Stomach (tissue), 9 donors: ENCODE data around the gene ESYT2. TPM values are rescaled to one million over a fixed set of nuclear protein-coding genes. Genes with fewer than 3 reads are reported as not detected.

ENCODE experiments used
- DNase-seq, 2 donors: peaks; one replicate each; pipeline versions ENCODE4 v3.0.0 to v3.0.0-alpha.2; 2013 to 2019
- H3K27ac ChIP-seq, 5 donors: fragments of 200-600 bp in 4 of 5; sonication (generic) in 4 of 5; one replicate each; pipeline ENCODE4 v1.5.1; 2013 to 2019; ENCODE audit warnings: mild to moderate bottlenecking in 1 of 5, moderate library complexity in 1 of 5
- H3K27me3 ChIP-seq, 3 donors: fragments of 200-600 bp; sonication (generic); one replicate each; pipeline ENCODE4 v1.5.1; 2017 to 2019; ENCODE audit warnings: mixed run types in 1 of 3
- H3K36me3 ChIP-seq, 4 donors: fragments of 200-600 bp; sonication (generic); 1 replicate in 3 of 4; 2 replicates in 1 of 4; pipeline ENCODE4 v1.5.1; 2016 to 2019
- H3K4me1 ChIP-seq, 4 donors: fragments of 200-600 bp; sonication (generic); one replicate each; pipeline ENCODE4 v1.5.1; 2016 to 2019
- H3K4me3 ChIP-seq, 4 donors: fragments of 200-600 bp; sonication (generic) in 3 of 4; one replicate each; pipeline ENCODE4 v1.5.1; 2016 to 2019; ENCODE audit warnings: mild to moderate bottlenecking in 1 of 4
- H3K9me3 ChIP-seq, 4 donors: fragments of 200-600 bp; sonication (generic); one replicate each; pipeline ENCODE4 v1.5.1; 2016 to 2019
- EP300 ChIP-seq: sonication (generic); formaldehyde crosslinking; IDR thresholded peaks from one replicate; pipeline ENCODE4 v1.6.1; 2017; ENCODE audit warnings: antibody characterized with exemption
- POLR2A ChIP-seq, 4 donors: fragments of 450-650 bp; IDR thresholded peaks; one replicate each; pipeline ENCODE4 v1.6.1; 2016; ENCODE audit warnings: antibody characterized with exemption in 4 of 4, control low read depth in 2 of 4, mild to moderate bottlenecking in 1 of 4, moderate library complexity in 1 of 4
- POLR2AphosphoS5 ChIP-seq, 3 donors: sonication (generic); formaldehyde crosslinking; IDR thresholded peaks; one replicate each; pipeline ENCODE4 v1.6.1; 2016; ENCODE audit warnings: antibody characterized with exemption in 3 of 3
- WGBS, 5 donors: extraction: QIAGEN DNeasy Blood & Tissue Kit in 3 of 5; methylation state at CpG; one replicate each; pipeline versions ENCODE4 v1.1.5 to v1.1.7; 2013 to 2018; 5-methylcytosine and 5-hydroxymethylcytosine counted together
- intact Hi-C: fragments of 100-400 bp; cut with DNase I; formaldehyde crosslinking; loops from one replicate; pipeline ENCODE4 v1.15.1; 2023; ENCODE audit warnings: low total_unique reads
- polyA plus RNA-seq, 3 donors: library from polyadenylated mRNA; stranded (reverse); fragments of 200-250 nt; gene quantifications; one replicate each; pipeline ENCODE4 v1.2.3, GENCODE V29; 2013
- total RNA-seq, 5 donors: library from RNA; depleted of rRNA; stranded (reverse); fragments of >200 nt; gene quantifications; one replicate each; pipeline versions ENCODE4 v1.1.0 to v1.2.3, GENCODE V29; 2014 to 2016
- TF ChIP-seq, protein P1 (sequence below), 7 experiments: fragments of 450-650 bp in 4 of 7; fragments of 200-600 bp in 3 of 7; sonication (generic) in 3 of 7; IDR thresholded peaks; one replicate each; pipeline ENCODE4 v1.5.1; 2016 to 2019; ENCODE audit warnings: antibody characterized with exemption in 7 of 7, control low read depth in 2 of 7, mild to moderate bottlenecking in 1 of 7
- donor health status: healthy with polysubstance abuse.
- donor health status: Bipolar disorder and iron deficiency.
- donor health status: healthy.

The ESYT2 gene
- total and polyA plus RNA-seq, 8 donors = 7.6 to 137 (median 36.9) TPM

DNA sequence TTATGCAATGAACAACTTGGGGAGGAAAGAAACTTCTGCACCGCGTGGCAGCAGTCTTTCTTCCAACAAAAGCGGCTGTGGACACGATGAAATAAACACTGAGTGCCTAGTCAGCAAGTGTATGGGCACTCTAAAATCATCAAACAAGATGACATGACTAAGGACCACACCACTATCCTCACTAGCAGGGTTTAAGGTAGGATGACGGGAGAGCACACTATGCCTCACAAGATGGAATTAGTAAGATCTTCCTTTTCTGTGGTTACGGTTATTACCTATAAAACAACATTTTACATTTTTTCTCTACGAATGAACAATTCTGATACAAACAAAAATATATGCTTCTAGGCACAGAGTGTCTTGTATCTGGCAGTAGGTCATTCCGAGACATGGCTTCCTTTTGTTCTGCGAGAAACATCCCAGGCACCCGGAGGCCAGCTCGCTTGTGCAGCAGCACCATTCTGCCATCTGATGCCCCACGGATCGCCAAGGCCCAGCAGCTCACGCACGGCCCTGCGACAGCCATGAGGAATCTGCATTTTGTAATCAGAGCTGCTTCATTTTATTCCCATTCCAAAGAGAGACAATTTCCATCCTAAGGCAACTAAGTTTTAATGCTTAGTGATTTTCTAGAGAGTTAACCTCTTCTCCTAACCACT, 70.6 kb downstream of the ESYT2 start:
- Histone ChIP-seq H3K9me3 (no peaks in the 10 kb centered on the region), H3K27ac (no peak overlapping the region), H3K36me3 (peaks cover 30 to 94% (median 93%) of the 10 kb centered on the region in 4 donors), H3K27me3 (no peaks in the 10 kb centered on the region), H3K4me3 (no peak overlapping the region), H3K4me1 (no peaks in the 10 kb centered on the region)
- WGBS, 5 donors = 92 to 96% (median 95%) methylated on average over 16 of the region's 16 CpGs
- TF ChIP-seq, protein P1, sequence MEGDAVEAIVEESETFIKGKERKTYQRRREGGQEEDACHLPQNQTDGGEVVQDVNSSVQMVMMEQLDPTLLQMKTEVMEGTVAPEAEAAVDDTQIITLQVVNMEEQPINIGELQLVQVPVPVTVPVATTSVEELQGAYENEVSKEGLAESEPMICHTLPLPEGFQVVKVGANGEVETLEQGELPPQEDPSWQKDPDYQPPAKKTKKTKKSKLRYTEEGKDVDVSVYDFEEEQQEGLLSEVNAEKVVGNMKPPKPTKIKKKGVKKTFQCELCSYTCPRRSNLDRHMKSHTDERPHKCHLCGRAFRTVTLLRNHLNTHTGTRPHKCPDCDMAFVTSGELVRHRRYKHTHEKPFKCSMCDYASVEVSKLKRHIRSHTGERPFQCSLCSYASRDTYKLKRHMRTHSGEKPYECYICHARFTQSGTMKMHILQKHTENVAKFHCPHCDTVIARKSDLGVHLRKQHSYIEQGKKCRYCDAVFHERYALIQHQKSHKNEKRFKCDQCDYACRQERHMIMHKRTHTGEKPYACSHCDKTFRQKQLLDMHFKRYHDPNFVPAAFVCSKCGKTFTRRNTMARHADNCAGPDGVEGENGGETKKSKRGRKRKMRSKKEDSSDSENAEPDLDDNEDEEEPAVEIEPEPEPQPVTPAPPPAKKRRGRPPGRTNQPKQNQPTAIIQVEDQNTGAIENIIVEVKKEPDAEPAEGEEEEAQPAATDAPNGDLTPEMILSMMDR (IDR thresholded peaks at IDR 0.05) = no peak
- no peak for TF ChIP-seq POLR2A (IDR thresholded peaks at IDR 0.05)
- TF ChIP-seq EP300 = no peak
- no peak for TF ChIP-seq POLR2AphosphoS5 (IDR thresholded peaks at IDR 0.05)
- intact Hi-C loops = no loop called here
- no peak for DNase-seq

DNA sequence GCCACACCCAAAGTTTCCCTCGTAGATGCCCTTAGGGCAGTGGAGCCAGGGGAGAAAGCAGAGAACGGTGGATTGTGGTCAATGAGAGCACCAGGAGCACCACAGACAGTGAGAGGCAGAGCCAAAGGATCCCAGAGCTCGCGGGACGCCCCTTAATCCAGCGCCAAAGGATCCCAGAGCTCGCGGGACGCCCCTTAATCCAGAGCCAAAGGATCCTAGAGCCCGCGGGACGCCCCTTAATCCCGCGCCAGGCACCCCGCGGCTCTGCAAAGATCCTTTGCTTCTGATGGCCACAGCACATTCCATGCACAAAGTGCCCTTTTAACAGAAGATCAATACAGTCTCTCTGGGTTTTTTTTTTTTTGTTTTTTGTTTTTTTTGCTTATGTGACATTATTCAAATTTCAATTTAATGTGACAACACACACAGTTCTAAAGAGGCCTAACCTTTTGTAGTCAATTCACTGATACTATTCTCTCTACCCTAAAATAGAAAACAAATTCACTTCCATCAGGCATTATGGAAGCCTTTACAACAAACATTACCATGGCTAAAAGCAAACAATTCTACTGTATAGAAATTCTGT, 71.8 kb downstream of the ESYT2 start:
- TF ChIP-seq, protein P1 (IDR thresholded peaks at IDR 0.05) = no peak
- no peak for TF ChIP-seq POLR2AphosphoS5 (IDR thresholded peaks at IDR 0.05)
- no peak for TF ChIP-seq POLR2A (IDR thresholded peaks at IDR 0.05)
- no peak for TF ChIP-seq EP300
- no peak for DNase-seq
- WGBS, 5 donors = 90 to 99% (median 96%) methylated on average over 16 of the region's 16 CpGs
- Histone ChIP-seq H3K4me3 (no peak overlapping the region), H3K36me3 (peaks cover 30 to 95% (median 95%) of the 10 kb centered on the region in 4 donors), H3K4me1 (no peaks in the 10 kb centered on the region), H3K27ac (no peak overlapping the region), H3K9me3 (no peaks in the 10 kb centered on the region), H3K27me3 (no peaks in the 10 kb centered on the region)
- intact Hi-C loops = no loop called here

DNA sequence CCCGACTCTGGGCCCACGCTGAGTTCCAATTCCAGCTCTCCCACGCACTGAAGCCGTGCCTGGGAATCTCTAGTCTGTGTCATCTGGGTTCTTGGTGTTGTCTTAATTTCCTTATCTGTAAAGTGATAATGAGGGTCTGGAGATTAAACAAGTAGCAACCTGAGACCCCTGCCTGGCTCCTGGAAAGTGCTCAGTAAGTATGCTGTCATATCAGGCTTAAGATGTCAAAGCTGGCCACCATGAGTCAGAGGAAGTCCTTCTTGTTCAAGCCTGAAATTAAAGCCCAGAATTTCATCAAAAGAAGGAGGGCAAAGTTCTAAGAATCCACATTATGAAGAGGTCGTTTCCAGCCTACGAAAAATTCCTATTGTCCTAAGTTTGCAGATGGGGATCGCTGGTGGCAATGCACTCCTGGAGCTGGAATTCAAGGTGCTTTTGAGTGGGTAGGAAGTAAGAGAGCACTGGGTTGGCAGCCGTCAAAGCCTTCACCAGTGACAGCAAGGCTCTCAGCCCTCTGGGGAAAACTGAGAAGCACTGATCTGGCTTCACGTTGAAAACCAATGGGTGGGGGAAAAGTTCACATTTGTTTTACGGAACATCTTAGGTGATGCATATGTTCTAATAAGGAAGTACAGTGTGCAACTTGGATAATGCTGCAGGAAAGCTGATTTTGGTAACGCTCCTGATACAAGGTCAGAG, 74.4 kb downstream of the ESYT2 start:
- intact Hi-C loops = no loop called here
- H3K36me3 ChIP-seq = peaks cover 21 to 89% (median 76%) of the 10 kb centered on the region in 4 donors
- no peaks in the 10 kb centered on the region for H3K27me3 ChIP-seq
- no peak for DNase-seq
- H3K4me3 ChIP-seq = no peak overlapping the region
- WGBS, 5 donors = 81 to 91% (median 89%) methylated on average over 11 of the region's 11 CpGs
- no peak for TF ChIP-seq POLR2A (IDR thresholded peaks at IDR 0.05)
- no peak for TF ChIP-seq POLR2AphosphoS5 (IDR thresholded peaks at IDR 0.05)
- TF ChIP-seq, protein P1 (IDR thresholded peaks at IDR 0.05) = no peak
- TF ChIP-seq EP300 = no peak
- no peak overlapping the region for H3K27ac ChIP-seq
- no peaks in the 10 kb centered on the region for H3K9me3 ChIP-seq
- no peaks in the 10 kb centered on the region for H3K4me1 ChIP-seq

DNA sequence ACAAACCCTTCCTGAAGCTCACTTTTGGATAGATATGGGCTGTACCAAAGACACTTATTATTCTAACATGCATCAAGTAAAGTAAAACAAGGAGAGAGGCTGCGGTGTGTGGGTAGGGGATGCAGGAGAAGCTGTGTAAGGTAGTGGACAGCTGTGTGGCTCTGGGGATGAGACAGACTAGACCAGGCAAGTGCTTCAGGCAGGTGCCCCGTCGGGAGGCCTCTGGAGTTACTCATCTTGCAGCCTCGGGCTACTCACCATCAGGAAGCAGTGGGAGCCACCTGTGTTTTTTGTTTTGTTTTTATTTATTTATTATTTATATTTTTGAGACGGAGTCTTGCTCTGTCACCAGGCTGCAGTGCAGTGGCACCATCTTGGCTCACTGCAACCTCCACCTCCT, 75.4 kb downstream of the ESYT2 start:
- Histone ChIP-seq H3K9me3 (no peaks in the 10 kb centered on the region), H3K36me3 (peaks cover 11 to 89% (median 74%) of the 10 kb centered on the region in 4 donors), H3K4me1 (no peaks in the 10 kb centered on the region), H3K27ac (no peak overlapping the region), H3K4me3 (no peak overlapping the region), H3K27me3 (no peaks in the 10 kb centered on the region)
- no peak for DNase-seq
- intact Hi-C loops = no loop called here
- WGBS, 5 donors = 89 to 97% (median 96%) methylated on average over 5 of the region's 5 CpGs
- TF ChIP-seq POLR2AphosphoS5 (IDR thresholded peaks at IDR 0.05) = no peak
- no peak for TF ChIP-seq EP300
- TF ChIP-seq, protein P1 (IDR thresholded peaks at IDR 0.05) = no peak
- TF ChIP-seq POLR2A (IDR thresholded peaks at IDR 0.05) = no peak
